Gastrocnemius medialis (tissue), 4 donors: ENCODE results near the gene SREBF2. TPM values are rescaled to one million over a fixed set of nuclear protein-coding genes. Genes with fewer than 3 reads are reported as not detected.
A peak's percentile ranks its signal among the peaks of the same experiment; 100 is the strongest.

Source experiments
- ATAC-seq, 2 donors: fragments of 150-250 bp; one replicate each; pipeline ENCODE4 v1.9.1; 2016
- DNase-seq, 2 donors: peaks; one replicate each; pipeline ENCODE4 v3.0.0-alpha.2; 2019
- H3K27ac ChIP-seq, 4 donors: fragments of 200-600 bp; sonication (generic); 1 replicate in 1 of 4; 2 replicates in 3 of 4; pipeline ENCODE4 v1.5.1; 2016 to 2018; ENCODE audit warnings: mild to moderate bottlenecking in 2 of 4, moderate library complexity in 1 of 4
- H3K27me3 ChIP-seq, 3 donors: fragments of 200-600 bp; sonication (generic) in 2 of 3; 1 replicate in 1 of 3; 2 replicates in 2 of 3; pipeline versions ENCODE4 v1.5.1 to v1.6.0; 2016 to 2019; ENCODE audit warnings: mild to moderate bottlenecking in 1 of 3, moderate library complexity in 1 of 3
- H3K36me3 ChIP-seq, 2 donors: fragments of 200-600 bp; sonication (generic) in 1 of 2; one replicate each; pipeline ENCODE4 v1.5.1; 2017 to 2018
- H3K4me1 ChIP-seq, 2 donors: fragments of 200-600 bp; sonication (generic) in 1 of 2; one replicate each; pipeline ENCODE4 v1.5.1; 2016 to 2017; ENCODE audit warnings: mild to moderate bottlenecking in 2 of 2
- H3K4me3 ChIP-seq, 4 donors: fragments of 200-600 bp; sonication (generic) in 3 of 4; 1 replicate in 1 of 4; 2 replicates in 3 of 4; pipeline ENCODE4 v1.5.1; 2016 to 2019; ENCODE audit warnings: mild to moderate bottlenecking in 2 of 4
- H3K9me3 ChIP-seq, 3 donors: fragments of 200-600 bp; sonication (generic) in 2 of 3; 1 replicate in 1 of 3; 2 replicates in 2 of 3; pipeline ENCODE4 v1.5.1; 2016 to 2019
- CTCF ChIP-seq, 5 experiments: fragments of 450-650 bp in 3 of 5; fragments of 200-600 bp in 2 of 5; sonication (generic) in 2 of 5; IDR thresholded peaks in 4 of 5; conservative IDR thresholded peaks in 1 of 5; 1 replicate in 4 of 5; 2 replicates in 1 of 5; pipeline ENCODE4 v1.5.1; 2016 to 2019; ENCODE audit warnings: antibody characterized with exemption in 5 of 5, mild to moderate bottlenecking in 3 of 5, moderate library complexity in 3 of 5
- POLR2A ChIP-seq, 2 donors: fragments of 450-650 bp; IDR thresholded peaks; one replicate each; pipeline ENCODE4 v1.6.1; 2017; ENCODE audit warnings: antibody characterized with exemption in 2 of 2, mild to moderate bottlenecking in 2 of 2, moderate library complexity in 2 of 2
- in situ Hi-C, 4 donors: fragments of 200-750 bp; cut with MboI; loops; one replicate each; pipeline versions ENCODE4 v1.15.0 to v1.8.0; 2017; ENCODE audit warnings: low sequenced_read_pairs in 4 of 4
- intact Hi-C: fragments of 100-400 bp; cut with DNase I; formaldehyde crosslinking; loops from one replicate; pipeline ENCODE4 v1.15.1; 2023; ENCODE audit warnings: low total_unique reads
- total RNA-seq, 4 donors: library from RNA; depleted of rRNA; stranded (reverse); fragments of >200 nt; gene quantifications; one replicate each; pipeline versions ENCODE4 v1.1.0 to v1.2.3, GENCODE V29; 2016

The SREBF2 gene
- total RNA-seq, 4 donors from 2014 or later, result 25.1 to 40.9 (median 36.1) TPM

- intact Hi-C loops (no loop called here), in situ Hi-C loops (no loop called here)
- Histone ChIP-seq H3K27me3 (no peaks in the 10 kb centered on the region), H3K9me3 (no peaks in the 10 kb centered on the region), H3K4me3 (no peak overlapping the region), H3K4me1 (peaks cover 17 to 26% of the 10 kb centered on the region in 2 donors), H3K36me3 (no peaks in the 10 kb centered on the region), H3K27ac (peak overlapping the region in 2 of 4 donors; percentile 79 to 98)
- DNase-seq (no peak), ATAC-seq (no peak)
- TF ChIP-seq CTCF (IDR thresholded peaks at IDR 0.05 in 4 of 5, conservative IDR thresholded peaks at IDR 0.05 in 1 of 5) (no peak), POLR2A (IDR thresholded peaks at IDR 0.05) (no peak)
Measured at GRCh38 chr22:41836551-41836950, 3.6 kb downstream of the SREBF2 start.

- no peaks in the 10 kb centered on the region for H3K36me3 ChIP-seq
- TF ChIP-seq CTCF (IDR thresholded peaks at IDR 0.05 in 4 of 5, conservative IDR thresholded peaks at IDR 0.05 in 1 of 5), result no peak
- TF ChIP-seq POLR2A (IDR thresholded peaks at IDR 0.05), result no peak
- in situ Hi-C loops, result no loop called here
- intact Hi-C loops, result no loop called here
- H3K27ac ChIP-seq, result peak overlapping the region in 1 of 4 donors; percentile 10
- ATAC-seq (no peak), DNase-seq (no peak)
- H3K27me3 ChIP-seq, result no peaks in the 10 kb centered on the region
- no peak overlapping the region for H3K4me3 ChIP-seq
- no peaks in the 10 kb centered on the region for H3K9me3 ChIP-seq
- H3K4me1 ChIP-seq, result peaks cover 18 to 36% of the 10 kb centered on the region in 2 donors
Measured at GRCh38 chr22:41838842-41839618, 6.1 kb downstream of the SREBF2 start.

- Histone ChIP-seq H3K36me3 (no peaks in the 10 kb centered on the region), H3K27me3 (no peaks in the 10 kb centered on the region), H3K4me1 (peaks cover 18 to 42% of the 10 kb centered on the region in 2 donors), H3K4me3 (no peak overlapping the region), H3K9me3 (no peaks in the 10 kb centered on the region), H3K27ac (peak overlapping the region in 3 of 4 donors; percentile 4 to 29 (median 20))
- TF ChIP-seq POLR2A (IDR thresholded peaks at IDR 0.05) (no peak), CTCF (IDR thresholded peaks at IDR 0.05 in 4 of 5, conservative IDR thresholded peaks at IDR 0.05 in 1 of 5) (no peak)
- in situ Hi-C loops (no loop called here), intact Hi-C loops (no loop called here)
- ATAC-seq, result no peak
- no peak for DNase-seq
Measured at GRCh38 chr22:41840216-41840615, 7.3 kb downstream of the SREBF2 start.

GRCh38 chr22:41841085-41841712 lies 8.3 kb downstream of the SREBF2 start:
- H3K36me3 ChIP-seq, result no peaks in the 10 kb centered on the region
- intact Hi-C loops, result no loop called here
- no peaks in the 10 kb centered on the region for H3K27me3 ChIP-seq
- in situ Hi-C loops, result no loop called here
- peaks cover 18 to 46% of the 10 kb centered on the region in 2 donors for H3K4me1 ChIP-seq
- H3K9me3 ChIP-seq, result no peaks in the 10 kb centered on the region
- DNase-seq (no peak), ATAC-seq (no peak)
- H3K27ac ChIP-seq, result peak overlapping the region; percentile 1 to 37 (median 11)
- H3K4me3 ChIP-seq, result no peak overlapping the region
- TF ChIP-seq CTCF (IDR thresholded peaks at IDR 0.05 in 4 of 5, conservative IDR thresholded peaks at IDR 0.05 in 1 of 5) (no peak), POLR2A (IDR thresholded peaks at IDR 0.05) (no peak)
